HG03354 (cell line): ENCODE results near the gene SLC47A1.
"Not testable (repeated sequence)": the region's sequence is repeated elsewhere in the genome, so short reads cannot be mapped to it uniquely, and the experiment has no call there.

Experiments
- ATAC-seq: cut with Tn5 transposase; IDR thresholded peaks from one replicate; pipeline ENCODE4 v1.9.1; 2021; ENCODE audit warnings: mild to moderate bottlenecking; ENCODE audit not compliant: unreplicated experiment, poor library complexity, severe bottlenecking

The SLC47A1 gene

DNA sequence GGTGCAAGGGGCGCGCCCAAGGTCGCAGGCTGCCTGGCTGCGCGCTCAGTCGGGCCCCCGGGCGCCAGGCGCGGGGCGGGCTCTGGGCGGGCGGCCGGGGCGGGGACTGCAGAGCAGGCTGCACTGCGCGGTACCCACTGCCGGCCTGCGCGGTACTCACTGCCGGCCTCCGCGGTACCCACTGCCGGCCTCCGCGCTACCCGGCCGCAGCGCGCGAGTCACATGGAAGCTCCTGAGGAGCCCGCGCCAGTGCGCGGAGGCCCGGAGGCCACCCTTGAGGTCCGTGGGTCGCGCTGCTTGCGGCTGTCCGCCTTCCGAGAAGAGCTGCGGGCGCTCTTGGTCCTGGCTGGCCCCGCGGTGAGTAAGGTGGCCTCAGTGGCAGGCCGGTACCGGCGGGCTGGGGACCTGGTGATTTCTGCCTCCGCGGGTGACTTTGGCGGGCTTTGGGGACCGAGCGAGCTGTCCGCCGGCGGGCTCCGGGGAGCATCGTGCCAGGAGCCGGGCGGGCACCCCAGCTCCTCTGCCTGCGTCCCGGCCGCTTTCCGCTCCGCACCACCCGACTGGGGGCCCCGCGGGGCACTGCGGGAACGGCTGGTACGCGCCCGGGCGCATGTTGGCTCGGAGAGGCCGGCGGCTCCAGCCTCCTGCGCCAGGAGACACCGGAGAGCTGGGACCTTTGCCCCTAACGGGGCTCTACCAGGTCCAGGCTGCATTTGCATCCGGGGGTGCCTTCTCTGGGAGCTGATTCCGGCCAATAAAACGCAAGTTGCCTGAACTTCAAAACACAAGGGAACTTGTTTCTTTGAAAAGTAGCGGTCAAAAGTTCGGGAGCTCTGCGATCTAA lies at the start of gene SLC47A1:
Gene SLC47A1, plus strand, starts transcription at position 137 of the 844 bp plus-strand sequence. Its CDS starts 86 bp downstream, at position 223.
- ATAC-seq = no peak

DNA sequence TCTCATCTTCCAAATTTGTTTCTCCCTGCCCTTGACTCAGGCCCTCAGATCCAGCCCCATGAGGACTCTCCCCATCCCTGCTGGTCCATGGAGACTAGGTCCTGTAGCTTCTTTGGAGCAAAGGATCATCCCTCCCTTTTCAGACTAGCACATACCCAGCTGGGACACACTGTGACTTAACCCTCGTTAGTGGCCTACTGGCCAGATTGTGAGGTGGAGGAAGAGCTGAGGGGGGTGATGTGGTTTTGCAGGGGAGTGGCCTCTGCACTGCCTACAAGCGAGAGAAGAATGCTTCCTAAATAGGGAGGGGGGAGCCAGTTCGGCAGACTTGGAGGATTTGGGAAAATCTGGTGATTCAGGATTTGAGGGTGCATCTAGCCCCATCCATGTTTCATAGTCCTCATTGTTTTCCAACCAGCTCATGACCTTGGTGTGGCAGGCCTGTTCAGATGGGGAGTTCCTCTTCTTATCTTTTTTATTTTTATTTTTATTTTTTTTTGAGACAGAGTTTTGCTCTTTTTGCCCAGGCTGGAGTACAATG lies 47.8 kb upstream of the SLC47A1 start:
- no peak for ATAC-seq

GRCh38 chr17:19486351-19487023 lies 47.2 kb upstream of the SLC47A1 start:
- ATAC-seq = no peak

- no peak for ATAC-seq
Measured at GRCh38 chr17:19487024-19487600, 46.5 kb upstream of the SLC47A1 start.

GRCh38 chr17:19492141-19492540 lies 41.5 kb upstream of the SLC47A1 start:
- no peak for ATAC-seq

DNA sequence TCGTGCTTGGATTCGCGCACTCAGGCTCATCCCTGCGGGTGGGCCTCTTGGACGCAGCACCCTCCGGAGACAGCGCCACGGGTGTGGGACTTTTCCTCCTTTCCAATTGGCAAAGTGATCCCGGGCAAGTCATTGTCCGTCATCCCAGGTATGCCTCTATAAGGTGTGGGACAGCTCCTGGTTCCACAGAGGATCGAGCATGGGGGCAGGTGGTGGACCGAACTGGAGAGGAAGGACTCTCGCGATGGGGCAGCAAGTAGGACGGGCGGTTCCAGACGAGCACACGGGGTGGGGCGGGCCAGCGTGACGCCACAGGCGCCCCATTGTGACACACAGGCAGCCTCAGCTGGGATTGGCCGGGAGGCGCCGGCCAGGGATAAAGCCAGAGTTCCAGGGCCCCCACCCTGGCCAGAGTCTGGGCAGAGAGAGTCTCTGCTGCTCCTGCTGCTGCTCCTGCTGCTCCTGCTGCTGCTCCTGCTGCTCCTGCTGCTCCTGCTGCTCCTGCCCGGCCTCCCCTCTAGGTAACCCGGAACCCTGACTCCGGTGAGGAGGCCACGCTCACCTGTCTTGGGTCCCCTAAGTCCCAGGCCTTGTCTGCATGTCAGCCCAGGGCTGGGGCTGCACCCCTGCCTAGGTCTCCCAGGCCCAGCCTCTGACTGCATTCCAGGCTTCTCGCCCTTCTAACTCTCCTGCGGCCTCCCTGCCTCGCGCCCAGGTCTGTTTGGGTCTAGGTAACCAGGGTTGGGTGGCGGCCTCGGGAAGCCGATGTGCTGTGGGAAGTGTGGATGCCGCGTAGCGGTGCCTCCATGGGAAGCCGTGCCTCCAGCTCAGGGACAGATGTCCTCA lies 38.5 kb upstream of the SLC47A1 start:
- ATAC-seq = no peak

- no peak for ATAC-seq
Measured at GRCh38 chr17:19495828-19496528, 37.7 kb upstream of the SLC47A1 start.

DNA sequence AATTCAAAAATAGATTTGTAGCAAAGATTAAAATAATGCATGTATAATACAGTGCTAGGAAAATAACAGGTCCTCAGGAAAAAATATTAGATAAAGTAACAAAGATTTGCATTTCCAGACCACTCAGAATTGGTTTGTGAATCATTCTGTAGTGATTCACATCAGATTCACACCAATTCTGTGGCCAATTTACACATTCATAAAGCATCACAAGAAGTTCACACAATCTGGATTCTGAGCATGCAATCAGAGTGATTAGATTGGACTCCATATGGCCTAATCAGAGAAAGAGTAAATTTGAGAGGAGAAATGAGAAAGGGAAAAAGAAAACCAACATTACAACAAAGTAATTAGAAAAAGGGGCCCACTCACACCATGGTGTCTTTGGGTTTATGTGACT lies 36.0 kb upstream of the SLC47A1 start:
- ATAC-seq = no peak

DNA sequence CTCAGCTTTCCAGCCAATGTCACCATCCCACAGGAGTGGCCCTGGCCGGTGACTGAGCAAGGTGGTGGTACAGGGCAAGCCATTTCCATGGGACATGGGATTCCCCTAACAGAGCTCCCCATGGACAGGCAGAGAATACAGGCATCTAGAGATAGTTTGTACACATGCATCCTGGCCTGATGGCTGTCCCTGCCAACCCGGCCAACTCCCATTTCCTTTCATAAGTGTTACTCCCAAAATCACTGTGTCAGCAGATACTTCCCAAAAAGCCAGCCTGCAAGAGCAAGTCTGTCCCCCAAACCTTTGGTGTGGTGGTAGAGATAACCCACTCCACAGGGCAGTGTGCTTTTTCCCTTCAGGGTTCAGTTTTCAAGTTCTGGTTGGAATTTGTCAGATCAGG lies 32.4 kb upstream of the SLC47A1 start:
- no peak for ATAC-seq

GRCh38 chr17:19502517-19502916 lies 31.1 kb upstream of the SLC47A1 start:
- ATAC-seq = no peak

GRCh38 chr17:19505561-19505960 lies 28.1 kb upstream of the SLC47A1 start:
- not testable (repeated sequence) for ATAC-seq

GRCh38 chr17:19507775-19508576 lies 25.7 kb upstream of the SLC47A1 start:
- ATAC-seq = peak; percentile 78

DNA sequence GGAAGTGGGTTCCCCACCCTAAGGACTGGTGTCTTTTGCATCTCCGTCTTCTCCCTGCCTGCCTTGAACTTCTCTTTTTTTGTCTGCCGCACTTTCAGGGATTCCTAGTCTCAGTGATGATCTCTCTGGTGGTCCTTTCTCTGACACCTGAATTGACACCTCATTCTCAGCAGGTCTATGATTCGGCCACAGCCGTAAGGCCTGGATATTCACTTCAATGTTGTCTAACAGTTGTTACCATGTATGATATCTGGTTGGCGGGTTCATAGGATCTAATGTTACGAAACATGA lies 25.1 kb upstream of the SLC47A1 start:
- ATAC-seq = no peak

- ATAC-seq = not testable (repeated sequence)
Measured at GRCh38 chr17:19509281-19509852, 24.3 kb upstream of the SLC47A1 start.

GRCh38 chr17:19510903-19511302 lies 22.8 kb upstream of the SLC47A1 start:
- no peak for ATAC-seq

GRCh38 chr17:19513897-19514488 lies 19.7 kb upstream of the SLC47A1 start:
- ATAC-seq = no peak

GRCh38 chr17:19517699-19518098 lies 16.0 kb upstream of the SLC47A1 start:
- ATAC-seq = no peak
